ENCODE measurements around the gene CCDC86. TPM values are rescaled to one million over a fixed set of nuclear protein-coding genes. Genes with fewer than 3 reads are reported as not detected.

Gene CCDC86
- total RNA-seq, 8 experiments from 2014 or later = 4.8 to 55.6 (median 15.0) TPM

DNA sequence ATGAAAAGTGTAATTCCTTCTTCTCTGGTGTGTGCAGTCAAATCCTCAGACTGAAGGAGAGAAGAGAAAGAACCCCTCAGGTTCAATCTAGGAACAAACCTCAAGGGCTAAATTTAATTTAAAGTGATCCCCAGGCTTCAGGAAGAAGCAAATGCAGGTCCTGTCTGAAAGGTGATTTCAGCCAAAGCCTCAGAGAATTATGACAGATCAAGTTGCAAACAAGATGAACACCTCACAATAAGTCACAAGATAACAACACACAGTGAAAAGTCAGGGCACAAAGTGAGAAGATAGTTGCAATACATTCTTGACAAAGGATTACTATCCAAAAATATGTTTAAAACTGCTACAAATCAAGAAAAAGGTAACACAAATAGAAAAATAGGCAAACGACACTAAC lies 37.2 kb downstream of the CCDC86 start:
- 83 to 100% (median 95%) methylated on average over 1 of the region's 1 CpG for WGBS, 10 experiments
- ATAC-seq (replicated peaks in 6 of 8) = no peak
- Histone ChIP-seq H3K27ac (no peak overlapping the region), H3K4me1 (replicated peaks in 1 of 2) (no peaks in the 10 kb centered on the region), H3K4me3 (no peak overlapping the region)
- in situ Hi-C loops (cut with MboI; ENCODE audit: low pct_unique_long_range_greater_than_20kb in 2 of 9, low sequenced_read_pairs in 9 of 9, unreplicated experiment in 9 of 9) = no loop called here

DNA sequence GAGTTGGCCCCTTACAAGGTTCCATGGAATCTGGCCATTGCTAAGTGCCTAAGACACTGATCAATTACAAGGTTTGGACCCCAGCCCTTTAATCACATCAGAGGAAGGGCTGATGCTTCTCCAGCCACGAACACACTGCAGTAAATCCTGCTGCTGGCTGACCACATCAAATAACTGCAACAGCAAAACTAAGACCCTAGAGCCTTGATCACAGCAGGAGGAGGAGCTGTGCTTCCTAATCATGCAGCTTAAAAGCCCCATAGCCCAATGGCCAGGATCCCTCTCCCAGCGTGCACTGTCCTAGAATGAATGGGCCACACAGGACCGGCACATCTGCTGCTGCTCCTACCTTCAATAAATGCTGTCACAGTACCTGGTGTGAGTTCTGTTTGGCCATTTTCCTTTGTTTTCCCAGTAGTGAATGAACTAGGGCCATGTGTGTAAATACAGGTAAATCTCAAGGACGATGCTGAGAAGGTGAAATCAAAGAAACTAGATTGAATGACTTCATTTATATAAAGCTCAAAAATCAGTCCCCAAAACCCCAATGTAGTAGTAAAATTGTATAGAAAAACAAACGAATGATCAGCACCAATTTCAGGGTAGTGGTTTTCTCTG lies 38.2 kb downstream of the CCDC86 start:
- WGBS, 10 experiments = 58 to 100% (median 71%) methylated on average over 1 to 5 of the region's 5 CpGs; no CpG with 5 or more reads in 2 of the 10 experiments
- H3K4me1 ChIP-seq (replicated peaks in 1 of 2) = no peaks in the 10 kb centered on the region
- no peak overlapping the region for H3K4me3 ChIP-seq
- H3K27ac ChIP-seq = no peak overlapping the region
- no peak for ATAC-seq (replicated peaks in 6 of 8)
- in situ Hi-C loops (cut with MboI; ENCODE audit: low pct_unique_long_range_greater_than_20kb in 2 of 9, low sequenced_read_pairs in 9 of 9, unreplicated experiment in 9 of 9) = no loop called here

DNA sequence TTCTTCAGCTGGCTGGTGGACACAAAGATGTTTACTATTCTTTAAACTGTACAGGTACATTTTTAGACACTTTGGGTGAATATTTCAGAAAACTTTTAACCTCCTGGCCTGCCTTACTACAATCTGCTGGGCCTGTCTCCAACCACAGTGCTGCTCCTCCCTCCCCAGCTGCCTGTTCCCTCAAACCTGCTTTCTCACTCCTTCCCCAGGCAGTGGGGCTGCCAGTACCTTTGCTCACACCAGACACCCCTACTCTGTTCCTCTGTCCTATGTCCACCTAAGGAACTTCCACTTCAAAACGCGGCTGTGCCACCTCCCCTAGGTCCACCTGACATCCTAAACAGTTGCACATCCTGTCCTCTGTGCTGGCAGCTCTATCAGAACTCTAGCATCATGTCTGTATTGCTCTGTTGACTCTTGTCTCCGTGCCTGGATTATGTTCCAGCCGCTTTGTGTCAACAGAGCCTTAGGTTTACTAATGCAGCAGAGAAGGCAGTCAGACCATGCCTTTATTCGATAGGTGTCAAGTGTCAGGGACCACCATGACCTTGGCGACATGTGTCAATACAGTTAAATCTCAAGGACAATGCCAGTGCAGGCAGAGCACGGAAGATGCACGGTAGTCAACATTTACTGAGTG lies 38.9 kb downstream of the CCDC86 start:
- 80 to 100% (median 92%) methylated on average over 1 to 7 of the region's 8 CpGs; no CpG with 5 or more reads in 5 of the 10 experiments for WGBS, 10 experiments
- Histone ChIP-seq H3K4me1 (replicated peaks in 1 of 2) (no peaks in the 10 kb centered on the region), H3K27ac (no peak overlapping the region), H3K4me3 (no peak overlapping the region)
- in situ Hi-C loops (cut with MboI; ENCODE audit: low pct_unique_long_range_greater_than_20kb in 2 of 9, low sequenced_read_pairs in 9 of 9, unreplicated experiment in 9 of 9) = no loop called here
- ATAC-seq (replicated peaks in 6 of 8) = peak in 2 of 8 experiments; percentile 63 to 94

GRCh38 chr11:60887556-60887955 lies 45.6 kb downstream of the CCDC86 start:
- 30 to 100% (median 77%) methylated on average over 2 to 3 of the region's 5 CpGs; no CpG with 5 or more reads in 3 of the 10 experiments for WGBS, 10 experiments
- H3K27ac ChIP-seq = no peak overlapping the region
- no peak overlapping the region for H3K4me3 ChIP-seq
- peak in 5 of 8 experiments; percentile 19 to 92 (median 88) for ATAC-seq (replicated peaks in 6 of 8)
- H3K4me1 ChIP-seq (replicated peaks in 1 of 2) = no peaks in the 10 kb centered on the region
- in situ Hi-C loops (cut with MboI; ENCODE audit: low pct_unique_long_range_greater_than_20kb in 2 of 9, low sequenced_read_pairs in 9 of 9, unreplicated experiment in 9 of 9) = no loop called here

- in situ Hi-C loops (cut with MboI; ENCODE audit: low pct_unique_long_range_greater_than_20kb in 2 of 9, low sequenced_read_pairs in 9 of 9, unreplicated experiment in 9 of 9) = loop anchor here in 1 of 9 experiments (10.0 kb wide), 1 partner anchor 55 kb away; no protein-coding TSS in a partner anchor
- no peak overlapping the region for H3K27ac ChIP-seq
- ATAC-seq (replicated peaks in 6 of 8) = no peak
- whole genome bisulfite sequencing, 10 experiments = 67 to 100% (median 86%) methylated on average over 1 to 5 of the region's 6 CpGs; no CpG with 5 or more reads in 1 of the 10 experiments
- no peaks in the 10 kb centered on the region for H3K4me1 ChIP-seq (replicated peaks in 1 of 2)
- no peak overlapping the region for H3K4me3 ChIP-seq
Observed at GRCh38 chr11:60889869-60890311, 48.0 kb downstream of the CCDC86 start.

DNA sequence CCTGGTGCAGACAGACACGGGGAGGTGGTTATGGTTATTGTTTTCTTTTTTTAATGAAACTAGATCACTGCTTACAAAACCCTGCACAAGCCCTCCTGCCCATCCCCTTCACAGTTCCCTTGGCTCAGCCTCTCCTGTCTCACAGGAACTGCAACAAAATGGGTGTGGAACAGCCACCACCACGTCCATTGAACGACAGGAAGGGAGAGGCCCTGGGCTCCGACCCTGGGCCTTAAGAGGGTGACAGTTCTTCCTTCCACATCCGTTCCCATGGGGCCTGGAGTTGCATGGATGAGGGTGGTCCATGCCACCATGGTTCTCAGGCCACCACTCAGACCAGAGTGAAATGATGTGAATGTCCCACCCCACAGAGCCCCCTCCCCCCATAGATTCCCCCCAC lies 48.8 kb downstream of the CCDC86 start:
- Histone ChIP-seq H3K4me1 (replicated peaks in 1 of 2) (no peaks in the 10 kb centered on the region), H3K4me3 (no peak overlapping the region), H3K27ac (no peak overlapping the region)
- WGBS, 10 experiments = 73 to 100% (median 90%) methylated on average over 1 to 3 of the region's 5 CpGs; no CpG with 5 or more reads in 6 of the 10 experiments
- in situ Hi-C loops (cut with MboI; ENCODE audit: low pct_unique_long_range_greater_than_20kb in 2 of 9, low sequenced_read_pairs in 9 of 9, unreplicated experiment in 9 of 9) = loop anchor here in 1 of 9 experiments (10.0 kb wide), 1 partner anchor 56 kb away; no protein-coding TSS in a partner anchor
- no peak for ATAC-seq (replicated peaks in 6 of 8)

- H3K4me1 ChIP-seq (replicated peaks in 1 of 2) = no peaks in the 10 kb centered on the region
- 75 to 100% (median 96%) methylated on average over 1 to 4 of the region's 7 CpGs; no CpG with 5 or more reads in 2 of the 10 experiments for WGBS, 10 experiments
- ATAC-seq (replicated peaks in 6 of 8) = no peak
- in situ Hi-C loops (cut with MboI; ENCODE audit: low pct_unique_long_range_greater_than_20kb in 2 of 9, low sequenced_read_pairs in 9 of 9, unreplicated experiment in 9 of 9) = loop anchor here in 1 of 9 experiments (10.0 kb wide), 1 partner anchor 56 kb away; no protein-coding TSS in a partner anchor
- no peak overlapping the region for H3K4me3 ChIP-seq
- no peak overlapping the region for H3K27ac ChIP-seq
Observed at GRCh38 chr11:60891103-60891741, 49.3 kb downstream of the CCDC86 start.

DNA sequence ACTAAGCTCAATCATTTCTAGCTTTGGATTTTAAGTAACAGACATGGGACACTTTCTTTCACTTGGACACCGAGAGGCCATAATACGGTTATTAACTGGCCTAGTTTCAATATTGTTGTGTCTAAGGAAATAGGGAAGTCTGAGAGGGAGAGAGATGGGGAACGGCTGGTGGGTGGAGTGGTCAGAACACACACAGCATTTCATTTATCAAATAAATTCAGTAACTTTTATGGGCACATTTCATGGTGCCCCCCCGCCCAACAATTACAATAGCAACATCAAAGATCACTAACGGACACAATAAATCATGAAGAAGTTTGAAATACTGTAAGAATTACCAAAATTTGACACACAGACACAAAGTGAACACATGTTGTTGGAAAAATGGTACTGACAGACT lies 53.8 kb downstream of the CCDC86 start:
- in situ Hi-C loops (cut with MboI; ENCODE audit: low pct_unique_long_range_greater_than_20kb in 2 of 9, low sequenced_read_pairs in 9 of 9, unreplicated experiment in 9 of 9) = loop anchor here in 1 of 9 experiments (10.0 kb wide), 1 partner anchor 61 kb away; no protein-coding TSS in a partner anchor
- WGBS, 10 experiments = 71 to 100% (median 94%) methylated on average over 1 to 5 of the region's 5 CpGs
- Histone ChIP-seq H3K4me1 (replicated peaks in 1 of 2) (no peaks in the 10 kb centered on the region), H3K4me3 (no peak overlapping the region), H3K27ac (no peak overlapping the region)
- ATAC-seq (replicated peaks in 6 of 8) = no peak

DNA sequence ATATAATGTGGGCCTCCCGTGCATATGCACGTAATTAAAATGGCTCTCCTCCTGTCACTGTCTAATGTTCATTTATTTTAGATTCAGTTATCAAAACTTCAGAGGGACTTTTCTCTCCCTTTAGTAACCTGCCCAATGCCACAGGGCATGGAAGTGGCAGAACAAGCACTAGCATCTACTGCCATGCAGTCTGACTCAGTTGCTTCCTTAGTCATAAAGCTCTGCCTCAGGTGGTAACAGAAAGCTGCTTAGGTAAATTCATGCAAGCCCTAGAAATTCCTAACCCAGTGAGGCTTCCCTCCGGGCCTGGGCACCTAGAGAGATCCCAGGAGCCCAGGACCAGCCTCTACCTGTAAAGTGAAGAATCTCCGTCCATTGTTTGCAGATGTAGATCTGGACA lies 55.6 kb downstream of the CCDC86 start:
- 71 to 96% (median 86%) methylated on average over 2 to 4 of the region's 4 CpGs; no CpG with 5 or more reads in 3 of the 10 experiments for WGBS, 10 experiments
- Histone ChIP-seq H3K4me1 (replicated peaks in 1 of 2) (no peaks in the 10 kb centered on the region), H3K27ac (no peak overlapping the region), H3K4me3 (no peak overlapping the region)
- ATAC-seq (replicated peaks in 6 of 8) = no peak
- in situ Hi-C loops (cut with MboI; ENCODE audit: low pct_unique_long_range_greater_than_20kb in 2 of 9, low sequenced_read_pairs in 9 of 9, unreplicated experiment in 9 of 9) = loop anchor here in 1 of 9 experiments (10.0 kb wide), 1 partner anchor 63 kb away; no protein-coding TSS in a partner anchor

GRCh38 chr11:60899046-60899936 lies 57.4 kb downstream of the CCDC86 start:
- ATAC-seq (replicated peaks in 6 of 8) = peak; percentile 56 to 93 (median 74)
- WGBS, 10 experiments = 42 to 67% (median 58%) methylated on average over 1 to 12 of the region's 12 CpGs
- in situ Hi-C loops (cut with MboI; ENCODE audit: low pct_unique_long_range_greater_than_20kb in 2 of 9, low sequenced_read_pairs in 9 of 9, unreplicated experiment in 9 of 9) = loop anchor here in 1 of 9 experiments (10.0 kb wide), 1 partner anchor 64 kb away; no protein-coding TSS in a partner anchor
- H3K27ac ChIP-seq = no peak overlapping the region
- no peak overlapping the region for H3K4me3 ChIP-seq
- peaks cover 1% of the 10 kb centered on the region in 2 donors for H3K4me1 ChIP-seq (replicated peaks in 1 of 2)

GRCh38 chr11:60899977-60900376 lies 58.1 kb downstream of the CCDC86 start:
- in situ Hi-C loops (cut with MboI; ENCODE audit: low pct_unique_long_range_greater_than_20kb in 2 of 9, low sequenced_read_pairs in 9 of 9, unreplicated experiment in 9 of 9) = loop anchor here in 1 of 9 experiments (10.0 kb wide), 1 partner anchor 65 kb away; no protein-coding TSS in a partner anchor
- Histone ChIP-seq H3K27ac (no peak overlapping the region), H3K4me3 (no peak overlapping the region), H3K4me1 (replicated peaks in 1 of 2) (peaks cover 8% of the 10 kb centered on the region in 2 donors)
- 20 to 100% (median 87%) methylated on average over 1 to 4 of the region's 4 CpGs for WGBS, 10 experiments
- ATAC-seq (replicated peaks in 6 of 8) = no peak
